ENCODE measurements around the gene CACNB4.
"Not testable (repeated sequence)": the region's sequence is repeated elsewhere in the genome, so short reads cannot be mapped to it uniquely, and the experiment has no call there.

CACNB4 gene

DNA sequence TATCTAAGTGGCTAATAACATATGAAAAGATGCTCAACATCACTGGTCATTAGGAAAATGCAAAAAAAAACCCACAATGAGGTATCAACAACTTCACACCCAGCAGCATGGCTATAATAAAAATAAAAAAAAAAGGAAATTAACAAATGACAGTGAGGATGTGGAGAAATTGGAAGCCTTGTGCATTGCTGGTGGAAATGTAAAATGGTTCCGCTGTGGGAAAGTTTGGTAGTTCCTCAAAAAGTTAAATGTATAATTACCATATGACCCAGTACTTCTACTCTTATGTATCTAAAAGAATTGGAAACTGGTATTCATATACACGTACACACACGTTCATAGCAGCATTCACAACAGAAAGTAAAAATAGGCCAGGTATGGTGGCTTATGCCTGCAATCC lies 15.5 kb upstream of the CACNB4 start:
- H4K91ac ChIP-seq (ENCODE audit: low read length) = no peak overlapping the region
- H3K4ac ChIP-seq (ENCODE audit: low read depth in 1 of 2, low read length in 2 of 2) = no peak overlapping the region
- WGBS = 96% methylated on average over 2 of the region's 3 CpGs
- no peak overlapping the region for H3K9ac ChIP-seq (ENCODE audit: low read length)
- H3K4me3 ChIP-seq (ENCODE audit: insufficient read depth in 1 of 2, low read depth in 1 of 2, low read length in 2 of 2) = no peak overlapping the region
- no peaks in the 10 kb centered on the region for H3K27me3 ChIP-seq (ENCODE audit: control insufficient read depth in 1 of 2, insufficient read depth in 1 of 2, low read length in 2 of 2)
- no peak overlapping the region for H2BK12ac ChIP-seq (ENCODE audit: low read length in 2 of 2)
- H3K23ac ChIP-seq (ENCODE audit: low read length in 2 of 2) = no peak overlapping the region
- H2BK15ac ChIP-seq (ENCODE audit: low read depth, poor library complexity, severe bottlenecking) = no peak overlapping the region
- no peak for DNase-seq
- no peaks in the 10 kb centered on the region for H3K4me1 ChIP-seq (ENCODE audit: control insufficient read depth, insufficient read depth, low read depth, low read length)
- no peaks in the 10 kb centered on the region for H3K9me3 ChIP-seq (ENCODE audit: control insufficient read depth, low read length)
- no peak overlapping the region for H4K8ac ChIP-seq (ENCODE audit: low read length)
- H2BK120ac ChIP-seq (ENCODE audit: low read depth, low read length) = no peak overlapping the region
- no peak overlapping the region for H3K18ac ChIP-seq (ENCODE audit: low read depth in 1 of 2, low read length in 2 of 2)
- no peak overlapping the region for H3K4me2 ChIP-seq (ENCODE audit: low read length, poor library complexity, severe bottlenecking)
- H3K36me3 ChIP-seq (ENCODE audit: control insufficient read depth in 1 of 2, insufficient read depth in 2 of 2, low read depth in 1 of 2, low read length in 2 of 2) = peaks cover 0 to 8% of the 10 kb centered on the region in 2 experiments
- no peak overlapping the region for H2AK5ac ChIP-seq (ENCODE audit: low read length, severe bottlenecking)
- no peak overlapping the region for H2AFZ ChIP-seq (ENCODE audit: low read depth, low read length)
- H3K79me1 ChIP-seq (replicated peaks; ENCODE audit: low read length, poor library complexity, severe bottlenecking) = peaks cover 3% of the 10 kb centered on the region
- no peak overlapping the region for H3K27ac ChIP-seq (ENCODE audit: low read length, poor library complexity, severe bottlenecking)
- no peak overlapping the region for H3K14ac ChIP-seq (ENCODE audit: low read length in 2 of 2)
- H2BK5ac ChIP-seq (ENCODE audit: low read depth, low read length, poor library complexity, severe bottlenecking) = no peak overlapping the region

DNA sequence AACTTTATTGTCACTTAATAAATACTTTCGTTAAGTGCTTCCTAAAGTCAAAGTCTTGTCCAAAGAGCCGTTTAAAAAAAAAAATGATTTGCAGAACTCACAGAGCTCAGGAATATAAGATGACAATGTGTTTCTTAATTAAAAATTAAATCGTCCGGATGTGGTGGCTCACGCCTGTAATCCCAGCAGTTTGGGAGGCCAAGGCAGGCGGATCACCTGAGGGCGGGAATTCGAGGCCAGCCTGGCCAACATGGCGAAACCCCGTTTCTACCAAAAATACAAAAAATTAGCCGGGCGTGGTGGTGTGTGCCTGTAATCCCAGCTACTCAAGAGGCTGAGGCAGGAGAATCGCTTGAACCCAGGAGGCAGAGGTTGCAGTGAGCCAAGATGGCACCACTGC lies 8.3 kb upstream of the CACNB4 start:
- H3K27me3 ChIP-seq (ENCODE audit: control insufficient read depth in 1 of 2, insufficient read depth in 1 of 2, low read length in 2 of 2); H3K27ac ChIP-seq (ENCODE audit: low read length, poor library complexity, severe bottlenecking); H3K79me1 ChIP-seq (replicated peaks; ENCODE audit: low read length, poor library complexity, severe bottlenecking); H2AK5ac ChIP-seq (ENCODE audit: low read length, severe bottlenecking); DNase-seq; H3K4ac ChIP-seq (ENCODE audit: low read depth in 1 of 2, low read length in 2 of 2); H2BK5ac ChIP-seq (ENCODE audit: low read depth, low read length, poor library complexity, severe bottlenecking); H3K4me2 ChIP-seq (ENCODE audit: low read length, poor library complexity, severe bottlenecking); H3K18ac ChIP-seq (ENCODE audit: low read depth in 1 of 2, low read length in 2 of 2); H3K4me3 ChIP-seq (ENCODE audit: insufficient read depth in 1 of 2, low read depth in 1 of 2, low read length in 2 of 2); H3K9ac ChIP-seq (ENCODE audit: low read length); H4K8ac ChIP-seq (ENCODE audit: low read length); H3K14ac ChIP-seq (ENCODE audit: low read length in 2 of 2); H3K23ac ChIP-seq (ENCODE audit: low read length in 2 of 2); H2BK12ac ChIP-seq (ENCODE audit: low read length in 2 of 2); H2BK120ac ChIP-seq (ENCODE audit: low read depth, low read length); H2AFZ ChIP-seq (ENCODE audit: low read depth, low read length); H3K9me3 ChIP-seq (ENCODE audit: control insufficient read depth, low read length); H3K4me1 ChIP-seq (ENCODE audit: control insufficient read depth, insufficient read depth, low read depth, low read length); H2BK15ac ChIP-seq (ENCODE audit: low read depth, poor library complexity, severe bottlenecking); H4K91ac ChIP-seq (ENCODE audit: low read length); H3K36me3 ChIP-seq (ENCODE audit: control insufficient read depth in 1 of 2, insufficient read depth in 2 of 2, low read depth in 1 of 2, low read length in 2 of 2): not testable (repeated sequence)
- WGBS = 96% methylated on average over 12 of the region's 13 CpGs

DNA sequence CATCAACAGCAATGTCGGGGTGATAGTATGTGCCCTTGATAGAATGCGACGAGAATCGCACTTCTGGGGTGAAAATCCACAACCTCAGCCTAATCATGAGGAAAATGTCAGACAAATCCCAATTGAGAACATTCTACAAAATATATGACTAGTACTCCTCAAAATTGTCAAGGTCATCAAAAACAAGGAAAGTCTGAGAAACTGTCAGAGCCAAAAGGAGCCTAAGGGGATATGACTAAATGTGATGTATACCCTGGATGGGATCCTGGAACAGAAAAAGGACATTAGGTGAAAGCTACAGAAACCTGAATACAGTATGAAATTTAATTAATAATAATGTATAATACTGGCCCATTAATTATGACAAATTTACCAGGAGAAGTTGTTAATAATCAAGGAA lies 7.6 kb upstream of the CACNB4 start:
- peaks cover 7 to 10% of the 10 kb centered on the region in 2 experiments for H3K27me3 ChIP-seq (ENCODE audit: control insufficient read depth in 1 of 2, insufficient read depth in 1 of 2, low read length in 2 of 2)
- H3K4me3 ChIP-seq (ENCODE audit: insufficient read depth in 1 of 2, low read depth in 1 of 2, low read length in 2 of 2) = no peak overlapping the region
- no peak overlapping the region for H2AFZ ChIP-seq (ENCODE audit: low read depth, low read length)
- H2BK120ac ChIP-seq (ENCODE audit: low read depth, low read length) = no peak overlapping the region
- H2BK5ac ChIP-seq (ENCODE audit: low read depth, low read length, poor library complexity, severe bottlenecking) = no peak overlapping the region
- H4K8ac ChIP-seq (ENCODE audit: low read length) = no peak overlapping the region
- H3K14ac ChIP-seq (ENCODE audit: low read length in 2 of 2) = no peak overlapping the region
- H3K36me3 ChIP-seq (ENCODE audit: control insufficient read depth in 1 of 2, insufficient read depth in 2 of 2, low read depth in 1 of 2, low read length in 2 of 2) = no peaks in the 10 kb centered on the region
- no peaks in the 10 kb centered on the region for H3K4me1 ChIP-seq (ENCODE audit: control insufficient read depth, insufficient read depth, low read depth, low read length)
- H3K4ac ChIP-seq (ENCODE audit: low read depth in 1 of 2, low read length in 2 of 2) = no peak overlapping the region
- no peak overlapping the region for H4K91ac ChIP-seq (ENCODE audit: low read length)
- 83% methylated on average over 4 of the region's 4 CpGs for WGBS
- H3K9ac ChIP-seq (ENCODE audit: low read length) = no peak overlapping the region
- no peaks in the 10 kb centered on the region for H3K79me1 ChIP-seq (replicated peaks; ENCODE audit: low read length, poor library complexity, severe bottlenecking)
- no peak overlapping the region for H3K23ac ChIP-seq (ENCODE audit: low read length in 2 of 2)
- H3K4me2 ChIP-seq (ENCODE audit: low read length, poor library complexity, severe bottlenecking) = no peak overlapping the region
- H2AK5ac ChIP-seq (ENCODE audit: low read length, severe bottlenecking) = no peak overlapping the region
- DNase-seq = no peak
- no peak overlapping the region for H2BK12ac ChIP-seq (ENCODE audit: low read length in 2 of 2)
- no peak overlapping the region for H2BK15ac ChIP-seq (ENCODE audit: low read depth, poor library complexity, severe bottlenecking)
- no peak overlapping the region for H3K18ac ChIP-seq (ENCODE audit: low read depth in 1 of 2, low read length in 2 of 2)
- no peaks in the 10 kb centered on the region for H3K9me3 ChIP-seq (ENCODE audit: control insufficient read depth, low read length)
- H3K27ac ChIP-seq (ENCODE audit: low read length, poor library complexity, severe bottlenecking) = no peak overlapping the region

DNA sequence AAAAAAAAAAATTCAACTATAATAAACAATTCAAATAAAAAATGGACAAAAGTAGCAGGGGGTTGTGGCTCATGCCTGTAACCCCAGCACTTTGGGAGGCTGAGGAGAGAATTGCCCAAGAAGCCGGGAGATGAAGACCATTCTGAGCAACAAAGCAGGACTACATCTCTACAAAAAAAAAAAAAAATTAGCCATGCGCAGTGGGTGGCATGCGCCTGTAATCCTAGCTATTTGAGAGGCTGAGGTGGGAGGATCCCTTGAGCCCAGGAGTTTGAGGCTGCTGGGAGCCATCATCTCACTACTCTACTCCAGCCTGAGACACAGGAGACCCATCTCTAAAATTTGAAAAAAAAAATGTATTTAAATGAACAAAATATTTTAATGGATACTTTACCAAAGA lies 4.4 kb upstream of the CACNB4 start:
- no peak overlapping the region for H3K18ac ChIP-seq (ENCODE audit: low read depth in 1 of 2, low read length in 2 of 2)
- no peak overlapping the region for H3K4ac ChIP-seq (ENCODE audit: low read depth in 1 of 2, low read length in 2 of 2)
- no peaks in the 10 kb centered on the region for H3K36me3 ChIP-seq (ENCODE audit: control insufficient read depth in 1 of 2, insufficient read depth in 2 of 2, low read depth in 1 of 2, low read length in 2 of 2)
- 80% methylated on average over 1 of the region's 3 CpGs for WGBS
- no peak overlapping the region for H3K4me2 ChIP-seq (ENCODE audit: low read length, poor library complexity, severe bottlenecking)
- H2BK120ac ChIP-seq (ENCODE audit: low read depth, low read length) = no peak overlapping the region
- no peaks in the 10 kb centered on the region for H3K79me1 ChIP-seq (replicated peaks; ENCODE audit: low read length, poor library complexity, severe bottlenecking)
- H4K8ac ChIP-seq (ENCODE audit: low read length) = no peak overlapping the region
- no peak overlapping the region for H3K23ac ChIP-seq (ENCODE audit: low read length in 2 of 2)
- no peak overlapping the region for H3K14ac ChIP-seq (ENCODE audit: low read length in 2 of 2)
- H2BK5ac ChIP-seq (ENCODE audit: low read depth, low read length, poor library complexity, severe bottlenecking) = no peak overlapping the region
- H3K27ac ChIP-seq (ENCODE audit: low read length, poor library complexity, severe bottlenecking) = no peak overlapping the region
- no peak overlapping the region for H3K9ac ChIP-seq (ENCODE audit: low read length)
- no peak overlapping the region for H3K4me3 ChIP-seq (ENCODE audit: insufficient read depth in 1 of 2, low read depth in 1 of 2, low read length in 2 of 2)
- no peak overlapping the region for H2AK5ac ChIP-seq (ENCODE audit: low read length, severe bottlenecking)
- no peak overlapping the region for H4K91ac ChIP-seq (ENCODE audit: low read length)
- no peak overlapping the region for H2AFZ ChIP-seq (ENCODE audit: low read depth, low read length)
- no peak for DNase-seq
- H3K4me1 ChIP-seq (ENCODE audit: control insufficient read depth, insufficient read depth, low read depth, low read length) = peaks cover 12% of the 10 kb centered on the region
- no peaks in the 10 kb centered on the region for H3K9me3 ChIP-seq (ENCODE audit: control insufficient read depth, low read length)
- H3K27me3 ChIP-seq (ENCODE audit: control insufficient read depth in 1 of 2, insufficient read depth in 1 of 2, low read length in 2 of 2) = peaks cover 34 to 36% of the 10 kb centered on the region in 2 experiments
- no peak overlapping the region for H2BK15ac ChIP-seq (ENCODE audit: low read depth, poor library complexity, severe bottlenecking)
- H2BK12ac ChIP-seq (ENCODE audit: low read length in 2 of 2) = no peak overlapping the region

Measured in mesenchymal stem cell (in vitro differentiated cells and primary cell).